Kidney capillary endothelial cell (primary cell): ENCODE measurements around the gene HYDIN.
A peak's percentile ranks its signal among the peaks of the same experiment; 100 is the strongest.

Experiments used
- DNase-seq: peaks from one replicate; pipeline ENCODE4 v3.0.0-alpha.2; 2018; ENCODE audit warnings: low spot score

The HYDIN gene

GRCh38 chr16:70786020-70786755 lies 444.3 kb downstream of the HYDIN start:
- DNase-seq, result no peak

GRCh38 chr16:70784692-70785555 lies 445.6 kb downstream of the HYDIN start:
- DNase-seq, result no peak

GRCh38 chr16:70782237-70782636 lies 448.3 kb downstream of the HYDIN start:
- DNase-seq, result no peak

DNA sequence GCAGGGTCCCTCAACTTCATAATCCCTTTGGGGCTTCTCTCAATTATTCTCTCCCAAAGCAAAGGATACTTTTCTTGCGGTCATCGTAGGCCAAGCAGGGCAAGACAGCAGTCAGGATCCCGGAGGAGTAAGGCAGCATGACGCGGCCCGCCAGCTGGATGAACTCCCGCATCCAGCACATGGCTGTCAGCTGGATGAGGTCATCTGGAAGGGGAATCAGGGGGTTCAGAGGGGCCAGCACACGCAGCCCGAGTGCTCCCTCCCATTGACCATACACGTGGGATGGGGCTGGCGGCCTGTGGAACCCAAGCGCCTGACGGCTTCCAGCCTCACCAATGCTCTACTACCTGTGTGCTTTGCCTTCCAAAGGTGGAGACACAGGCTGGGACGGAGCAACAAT lies 448.7 kb downstream of the HYDIN start:
- no peak for DNase-seq

GRCh38 chr16:70780546-70780945 lies 450.0 kb downstream of the HYDIN start:
- no peak for DNase-seq

GRCh38 chr16:70779361-70779760 lies 451.2 kb downstream of the HYDIN start:
- no peak for DNase-seq

DNA sequence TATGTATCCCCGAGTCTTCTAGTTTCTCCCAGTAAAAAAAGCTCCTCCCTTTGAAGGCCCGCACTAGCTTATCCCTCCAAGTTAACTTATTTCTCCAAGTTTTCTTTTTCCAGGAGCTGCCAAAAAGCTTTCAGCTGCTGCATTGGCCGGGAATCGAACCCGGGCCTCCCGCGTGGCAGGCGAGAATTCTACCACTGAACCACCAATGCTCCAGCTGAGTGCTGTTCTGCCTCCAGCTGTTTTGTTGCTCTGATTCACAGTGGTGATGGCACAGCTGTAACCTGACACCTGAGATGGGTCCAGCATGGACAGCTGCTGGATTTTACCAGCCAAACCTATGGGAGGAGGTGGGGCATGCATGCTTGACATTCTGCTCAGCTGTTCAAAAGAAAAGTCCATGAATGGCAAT lies 451.6 kb downstream of the HYDIN start:
- DNase-seq, result no peak

GRCh38 chr16:70777973-70778406 lies 452.5 kb downstream of the HYDIN start:
- no peak for DNase-seq

DNA sequence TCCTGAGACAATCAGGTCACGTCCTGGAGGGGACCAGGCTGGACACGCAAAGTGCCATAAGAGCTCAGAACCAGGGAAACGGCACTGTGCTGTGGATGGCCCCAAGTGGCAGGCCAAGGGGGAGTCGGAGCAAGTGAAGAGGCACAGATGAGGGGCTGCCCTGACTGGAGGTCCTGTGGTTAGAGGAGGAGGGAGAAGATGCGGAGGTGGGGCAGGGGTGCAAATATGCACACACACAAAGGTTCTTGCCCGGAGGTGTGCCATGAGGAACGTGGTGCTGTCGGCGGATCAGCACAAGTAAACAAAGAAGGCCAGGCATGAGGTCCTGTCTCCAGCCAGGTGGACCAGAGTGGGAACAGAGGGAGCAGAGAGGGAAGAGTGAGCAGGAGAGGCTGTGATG lies 453.0 kb downstream of the HYDIN start:
- no peak for DNase-seq

DNA sequence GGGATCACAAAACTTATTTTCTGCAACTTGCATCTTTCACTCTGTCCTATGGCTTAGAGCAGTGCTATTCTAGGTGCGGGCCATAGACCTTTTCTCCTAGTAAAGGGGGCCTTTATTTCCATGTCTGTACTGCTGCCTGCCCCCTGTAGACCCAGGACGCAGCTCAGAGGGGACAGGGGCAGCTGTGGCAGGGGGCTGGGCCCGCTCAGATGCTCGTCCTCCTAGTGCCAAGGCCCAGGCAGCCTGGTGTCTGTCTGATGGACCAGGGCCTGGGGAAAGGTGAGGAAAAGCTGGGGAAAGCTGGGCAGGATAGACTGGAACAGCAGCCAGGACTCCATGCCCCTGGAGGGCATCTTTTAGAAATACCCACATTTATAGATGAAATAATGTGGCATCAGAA lies 455.1 kb downstream of the HYDIN start:
- no peak for DNase-seq

- DNase-seq, result no peak
Observed at GRCh38 chr16:70774261-70774660, 456.3 kb downstream of the HYDIN start.

DNA sequence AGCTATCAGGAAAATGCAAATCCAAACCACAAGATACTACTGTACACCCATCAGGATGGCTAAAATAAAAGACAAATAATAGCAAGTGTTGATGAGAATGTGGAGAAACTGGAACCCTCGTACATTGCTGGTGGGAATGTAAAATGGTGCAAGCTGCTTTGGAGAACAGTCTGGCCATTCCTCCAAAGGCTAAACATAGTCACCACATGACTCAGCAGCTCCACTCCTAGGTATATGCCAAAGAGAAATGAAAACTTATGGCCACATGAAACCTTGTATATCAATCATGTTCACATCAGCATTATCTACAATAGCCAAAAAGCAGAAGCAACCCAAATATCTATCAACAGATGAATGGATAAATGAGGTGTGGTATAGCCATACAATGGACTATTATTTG lies 458.0 kb downstream of the HYDIN start:
- no peak for DNase-seq

- DNase-seq, result peak; percentile 63
Observed at GRCh38 chr16:70770626-70771552, 459.6 kb downstream of the HYDIN start.

- no peak for DNase-seq
Observed at GRCh38 chr16:70770291-70770625, 460.3 kb downstream of the HYDIN start.

- no peak for DNase-seq
Observed at GRCh38 chr16:70769761-70770160, 460.8 kb downstream of the HYDIN start.

DNA sequence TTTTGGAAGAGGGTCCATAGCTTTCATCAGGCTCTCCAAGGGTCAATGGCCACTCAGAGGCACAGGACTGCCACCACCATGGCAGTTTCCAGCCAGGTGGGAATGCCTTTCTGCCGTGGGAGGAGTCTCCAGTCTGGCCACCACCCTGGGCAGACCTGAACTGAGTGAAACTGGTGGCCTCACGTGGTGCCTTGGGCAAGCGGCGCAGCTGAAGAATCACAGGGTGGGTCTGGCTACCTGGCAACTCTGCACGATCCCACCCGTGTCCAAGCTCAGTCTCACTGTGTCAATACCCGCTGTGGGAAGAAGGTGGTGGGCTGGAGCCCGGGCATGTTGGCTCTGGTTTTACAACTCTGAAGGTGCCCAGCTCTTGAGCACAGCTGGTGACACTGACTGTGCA lies 461.4 kb downstream of the HYDIN start:
- DNase-seq, result no peak

GRCh38 chr16:70768203-70768580 lies 462.3 kb downstream of the HYDIN start:
- no peak for DNase-seq

GRCh38 chr16:70767377-70768202 lies 462.9 kb downstream of the HYDIN start:
- no peak for DNase-seq

DNA sequence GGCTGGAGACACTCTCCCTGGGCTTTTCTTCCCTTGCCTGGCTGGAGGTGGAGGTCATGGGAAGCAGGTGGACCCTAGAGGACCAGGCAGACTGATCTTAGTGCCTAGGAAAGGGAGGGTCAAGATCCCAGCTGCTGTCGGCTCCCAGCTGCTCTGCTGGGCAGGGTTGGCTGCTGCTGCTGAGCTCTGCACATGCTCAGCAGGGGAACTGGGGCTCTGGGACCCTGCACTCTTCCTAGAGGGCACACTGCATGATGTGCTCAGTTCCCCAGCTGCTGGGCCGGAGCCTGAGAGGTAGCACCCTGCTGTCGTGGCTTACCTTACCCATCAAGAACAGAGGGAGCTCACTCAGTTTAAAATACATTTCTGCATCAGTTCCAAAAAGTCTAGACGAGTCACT lies 463.9 kb downstream of the HYDIN start:
- DNase-seq, result no peak

GRCh38 chr16:70766176-70766575 lies 464.3 kb downstream of the HYDIN start:
- no peak for DNase-seq

DNA sequence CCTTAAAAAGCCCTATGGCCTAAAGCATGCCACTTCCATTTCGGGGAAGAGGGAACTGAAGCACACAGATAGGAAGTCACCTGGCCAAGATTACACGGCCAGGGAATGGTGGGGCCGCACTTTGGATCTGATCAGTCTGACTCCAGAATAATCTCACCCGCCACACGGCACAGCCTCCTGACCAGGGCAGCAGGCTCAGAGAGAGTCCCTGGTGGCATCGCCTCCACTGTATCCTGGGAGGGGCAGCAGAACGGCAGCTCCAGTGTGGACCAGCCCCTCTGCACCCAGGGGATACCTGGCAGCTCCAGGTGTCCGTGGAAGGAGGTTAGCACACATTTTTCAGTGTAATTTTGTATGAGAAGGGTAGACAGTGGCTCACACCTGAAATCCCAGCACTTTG lies 465.0 kb downstream of the HYDIN start:
- DNase-seq, result no peak

GRCh38 chr16:70764632-70765031 lies 465.9 kb downstream of the HYDIN start:
- DNase-seq, result no peak
